EL (cell line): ENCODE data around the gene ABHD16B.

Experiments used
- DNase-seq: peaks from one replicate; pipeline ENCODE4 v3.0.0-alpha.2; 2016

ABHD16B gene

DNA sequence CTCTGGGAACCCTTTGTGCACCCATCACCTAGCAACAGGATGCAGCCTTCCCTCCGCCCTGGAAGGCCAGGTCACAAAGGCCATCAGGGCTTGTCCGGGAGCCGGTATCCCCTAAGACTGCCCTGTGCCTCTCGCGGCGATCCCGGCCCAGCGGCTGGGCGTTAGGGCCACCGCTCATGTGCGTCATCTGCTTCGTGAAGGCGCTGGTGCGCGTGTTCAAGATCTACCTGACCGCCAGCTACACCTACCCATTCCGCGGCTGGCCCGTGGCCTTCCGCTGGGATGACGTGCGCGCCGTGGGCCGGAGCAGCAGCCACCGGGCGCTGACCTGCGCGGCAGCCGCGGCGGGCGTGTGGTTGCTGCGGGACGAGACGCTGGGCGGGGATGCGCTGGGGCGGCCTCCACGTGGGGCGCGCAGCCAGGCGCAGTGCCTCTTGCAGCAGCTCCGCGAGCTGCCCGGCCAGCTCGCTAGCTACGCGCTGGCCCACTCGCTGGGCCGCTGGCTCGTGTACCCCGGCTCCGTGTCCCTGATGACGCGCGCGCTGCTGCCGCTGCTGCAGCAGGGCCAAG lies at the start of gene ABHD16B:
Gene ABHD16B (plus strand): TSS at position 134 of the 570 bp plus-strand sequence. CDS start 43 bp downstream, at position 177.
- no peak for DNase-seq

DNA sequence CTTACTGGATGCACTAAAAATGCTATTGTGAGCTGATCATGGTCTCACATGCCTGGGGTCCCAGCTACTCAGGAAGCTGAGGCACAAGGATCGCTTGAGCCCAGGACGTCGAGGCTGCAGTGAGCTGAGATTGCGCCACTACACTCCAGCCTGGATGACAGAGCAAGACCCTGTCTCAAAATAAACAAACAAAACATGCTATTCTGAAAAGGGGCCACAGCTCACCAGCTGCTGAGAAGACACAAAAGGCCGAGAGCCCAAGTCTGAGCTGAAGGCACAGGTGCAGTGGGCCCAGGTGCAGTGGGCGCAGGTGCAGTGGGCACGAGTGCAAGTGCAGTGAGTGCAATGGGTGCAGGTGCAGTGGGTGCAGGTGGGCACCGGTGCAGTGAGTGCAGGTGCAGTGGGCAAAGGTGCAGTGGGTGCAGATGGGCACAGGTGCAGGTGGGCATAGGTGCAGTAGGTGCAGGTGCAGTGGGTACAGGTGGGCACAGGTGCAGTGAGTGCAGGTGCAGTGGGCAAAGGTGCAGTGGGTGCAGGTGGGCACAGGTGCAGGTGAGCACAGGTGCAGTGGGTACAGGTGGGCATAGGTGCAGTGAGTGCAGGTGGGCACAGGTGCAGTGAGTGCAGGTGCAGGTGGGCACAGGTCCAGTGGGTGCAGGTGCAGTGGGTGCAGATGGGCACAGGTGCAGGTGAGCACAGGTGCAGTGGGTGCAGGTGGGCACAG lies 46.2 kb upstream of the ABHD16B start:
- no peak for DNase-seq

DNA sequence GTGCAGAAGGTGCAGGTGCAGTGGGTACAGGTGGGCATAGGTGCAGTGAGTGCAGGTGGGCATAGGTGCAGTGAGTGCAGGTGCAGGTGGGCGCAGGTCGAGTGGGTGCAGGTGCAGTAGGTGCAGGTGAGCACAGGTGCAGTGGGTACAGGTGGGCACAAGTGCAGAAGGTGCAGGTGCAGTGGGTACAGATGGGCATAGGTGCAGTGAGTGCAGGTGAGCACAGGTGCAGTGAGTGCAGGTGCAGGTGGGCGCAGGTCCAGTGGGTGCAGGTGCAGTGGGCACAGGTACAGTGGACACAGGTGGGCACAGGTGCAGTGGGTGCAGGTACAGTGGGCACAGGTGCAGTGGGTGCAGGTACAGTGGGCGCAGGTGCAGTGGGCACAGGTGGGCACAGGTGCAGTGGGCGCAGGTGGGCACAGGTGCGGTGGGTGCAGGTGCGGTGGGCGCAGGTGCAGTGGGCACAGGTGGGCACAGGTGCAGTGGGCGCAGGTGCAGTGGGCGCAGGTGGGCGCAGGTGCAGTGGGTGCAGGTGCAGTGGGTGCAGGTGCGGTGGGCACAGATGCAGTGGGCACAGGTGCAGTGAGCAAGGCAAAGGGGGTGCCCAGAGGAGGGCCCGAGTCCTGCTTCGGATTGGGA lies 45.6 kb upstream of the ABHD16B start:
- no peak for DNase-seq

DNA sequence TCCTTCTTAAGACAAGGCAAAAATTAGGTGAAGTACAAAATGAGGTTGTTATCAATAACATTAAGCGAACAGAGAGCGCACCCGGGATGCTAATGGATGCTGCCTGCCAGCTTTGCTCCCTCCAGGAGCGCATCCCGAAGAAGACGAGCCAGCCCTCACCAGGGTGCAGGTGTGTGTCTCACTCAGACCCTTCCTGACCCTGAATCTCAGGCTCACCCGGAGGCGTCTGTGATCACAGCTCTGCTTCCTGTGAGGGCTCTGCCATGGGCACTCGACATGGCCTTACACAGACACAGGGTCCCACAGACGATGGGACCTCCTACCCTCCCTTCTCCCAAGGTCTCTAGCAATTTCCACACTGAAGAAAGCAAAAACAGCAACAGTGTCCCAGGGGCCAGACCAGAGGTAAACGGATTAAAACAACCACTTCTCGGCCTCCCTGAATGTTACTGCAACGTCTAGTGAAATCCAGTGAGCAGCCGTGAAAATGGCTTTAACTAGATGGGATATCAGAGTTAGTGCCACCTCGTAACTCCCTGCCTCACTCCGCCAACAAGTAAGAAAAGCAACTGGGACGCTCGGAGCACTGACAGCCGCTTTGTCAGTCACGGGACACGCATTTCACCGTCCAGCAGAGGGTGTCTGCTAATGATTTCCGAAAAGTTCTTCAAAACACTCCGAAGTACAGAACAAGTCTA lies 41.9 kb upstream of the ABHD16B start:
- DNase-seq = peak; percentile 39

DNA sequence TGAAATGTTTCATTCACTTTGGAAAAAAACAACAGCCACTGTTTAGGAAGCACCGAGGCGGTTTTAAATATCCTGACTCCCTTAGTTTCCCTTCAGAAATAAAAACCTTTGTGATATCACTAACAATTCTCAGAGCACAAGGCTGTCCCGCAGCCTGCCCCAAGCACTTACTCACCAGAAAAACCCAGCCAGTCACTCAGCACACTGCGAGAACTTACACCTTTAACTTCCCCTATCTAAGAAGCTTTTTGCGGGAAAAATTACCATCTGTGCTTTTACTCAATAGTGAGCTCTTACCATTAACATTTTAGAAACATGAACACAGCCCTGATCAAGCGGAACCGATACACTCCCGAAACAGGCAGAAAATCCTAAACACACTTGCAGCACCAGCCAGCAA lies 39.5 kb upstream of the ABHD16B start:
- no peak for DNase-seq

DNA sequence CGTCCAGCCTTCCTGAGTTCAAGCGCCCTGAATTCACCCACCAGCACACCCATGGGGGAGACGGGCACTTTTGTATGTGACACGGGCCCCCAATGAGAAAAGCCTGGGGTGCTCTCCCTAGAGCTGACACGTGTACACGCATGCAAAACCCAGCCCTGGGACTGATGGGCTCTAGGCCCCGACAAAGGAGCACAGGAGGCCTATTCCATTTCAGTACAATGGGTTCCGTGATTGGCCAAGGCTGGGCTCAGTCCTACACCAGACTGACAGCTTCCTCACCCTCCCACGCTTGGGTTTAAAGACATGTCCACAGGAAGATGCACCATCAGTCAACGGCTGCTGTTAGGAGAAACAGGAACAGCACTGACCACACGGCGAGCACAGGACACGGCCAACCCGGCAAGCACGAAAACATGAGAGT lies 39.0 kb upstream of the ABHD16B start:
- no peak for DNase-seq

DNA sequence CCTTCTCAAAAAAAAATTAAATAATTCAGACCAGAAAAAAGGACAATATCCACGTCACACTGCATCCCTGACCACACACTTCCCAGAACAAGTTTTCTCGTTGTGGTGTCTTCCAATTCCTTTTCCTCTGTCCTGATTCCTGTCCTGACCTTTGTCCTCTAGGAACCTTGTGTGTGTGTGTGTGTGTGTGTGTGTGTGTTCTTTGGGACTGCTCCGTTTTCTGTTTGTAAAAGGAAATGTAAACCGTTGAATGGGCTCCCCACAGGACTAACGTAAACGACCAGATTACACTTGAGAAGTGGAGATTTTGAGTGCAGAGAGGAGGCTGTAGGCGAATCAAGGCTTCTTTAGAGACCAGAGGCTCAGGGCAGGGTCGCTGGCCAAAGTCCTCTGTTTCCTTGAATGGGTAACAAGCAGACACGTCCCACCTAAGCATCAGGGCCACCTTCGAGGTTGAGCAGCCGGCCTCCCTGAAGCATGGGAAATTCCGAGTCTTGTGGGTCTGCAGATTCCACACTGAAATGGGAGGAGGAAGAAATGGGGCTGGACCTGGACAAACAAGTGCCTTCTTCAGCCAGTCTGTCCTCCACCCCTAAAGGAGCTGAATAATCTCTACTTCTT lies 37.5 kb upstream of the ABHD16B start:
- DNase-seq = no peak

DNA sequence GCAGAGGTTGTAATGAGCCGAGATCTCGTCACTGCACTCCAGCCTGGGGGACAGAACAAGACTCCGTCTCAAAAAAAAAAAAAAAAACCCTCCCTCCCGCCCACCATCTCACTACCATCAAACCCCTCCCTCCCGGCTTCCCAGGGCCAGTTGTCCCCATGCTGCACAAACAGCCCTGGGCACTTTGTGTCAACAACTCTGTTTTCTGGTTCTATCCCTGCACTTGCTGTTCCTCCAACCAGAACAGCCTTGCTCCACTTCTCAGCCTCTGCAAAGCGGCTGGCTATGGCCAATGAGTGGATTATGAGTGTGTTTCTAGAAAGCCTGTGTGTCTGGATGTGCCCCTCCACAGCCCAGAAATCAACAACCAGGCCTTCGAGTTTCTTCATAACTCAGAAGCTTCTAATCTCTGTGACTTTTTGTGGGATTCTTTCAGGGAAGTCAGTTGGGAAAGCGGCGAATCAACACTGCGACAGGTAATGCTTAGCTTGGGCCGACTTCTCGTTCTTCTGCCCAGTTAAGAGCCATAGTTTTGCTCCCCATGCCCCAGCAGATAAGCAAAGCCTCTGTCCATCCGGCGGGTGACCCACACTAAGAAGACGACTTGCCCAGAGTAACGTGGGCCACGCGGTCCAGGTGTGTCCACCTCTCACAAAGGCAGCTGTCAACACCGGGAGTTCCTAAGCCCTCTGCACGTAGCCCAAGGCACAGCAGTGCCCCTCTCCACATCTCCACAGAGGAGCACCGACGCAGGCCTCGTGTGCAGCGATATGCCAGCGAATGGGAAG lies 35.8 kb upstream of the ABHD16B start:
- DNase-seq = no peak

DNA sequence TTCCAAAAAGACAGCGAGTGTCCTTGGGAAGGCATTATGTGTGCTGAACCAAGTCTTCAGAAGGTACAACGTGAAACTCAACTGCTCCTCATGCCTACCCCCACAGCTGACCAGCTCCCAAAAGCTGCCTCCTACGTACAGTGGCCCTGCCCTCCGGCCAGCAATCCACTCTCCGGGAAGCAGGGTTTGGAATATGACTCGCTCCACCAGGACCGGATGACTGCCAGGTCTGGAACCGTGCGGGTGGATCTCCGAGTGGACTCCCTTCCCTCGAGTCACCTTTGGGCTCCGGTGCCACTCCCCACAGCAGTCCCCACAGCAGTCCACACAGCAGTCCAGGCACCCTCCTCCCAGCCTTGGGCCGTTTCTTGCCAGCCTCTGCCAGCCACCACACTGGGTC lies 34.5 kb upstream of the ABHD16B start:
- no peak for DNase-seq

DNA sequence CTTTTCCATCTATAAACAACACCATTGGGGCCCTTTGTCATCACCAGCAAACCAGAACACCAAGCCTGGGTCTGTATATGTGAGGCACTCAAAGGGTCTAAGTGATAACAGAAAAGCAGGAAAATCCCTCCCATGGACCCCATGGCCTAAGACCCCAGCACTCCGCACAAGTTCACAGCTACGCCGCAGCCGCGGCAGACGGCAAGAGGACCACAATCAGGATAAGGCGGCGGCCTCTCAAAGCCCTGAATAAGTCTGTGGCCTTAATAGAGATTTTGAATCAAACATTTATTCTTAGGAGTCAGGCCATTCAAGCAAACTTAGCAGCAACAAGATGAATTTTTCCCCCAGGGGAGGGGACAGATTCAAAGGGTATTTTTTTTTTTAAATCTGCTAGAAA lies 33.2 kb upstream of the ABHD16B start:
- no peak for DNase-seq

DNA sequence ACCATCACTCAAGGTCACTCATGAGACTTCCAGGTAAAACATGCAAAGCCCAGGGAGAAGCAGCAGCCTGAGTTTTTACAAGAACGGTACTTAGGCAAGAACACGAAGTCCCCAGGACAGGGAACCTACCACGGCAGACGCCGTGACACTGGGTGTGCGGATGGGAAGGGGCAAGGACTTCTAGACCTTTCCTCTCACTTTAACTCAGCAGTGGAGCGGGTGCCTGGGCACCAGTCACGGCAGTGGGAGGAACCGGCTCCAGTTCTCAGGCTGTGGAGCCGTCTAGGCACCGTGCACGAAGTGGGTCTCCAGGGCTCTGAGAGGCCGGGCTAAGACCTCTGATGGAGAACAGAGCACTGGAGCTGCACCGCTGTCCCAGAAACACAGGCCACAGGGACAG lies 32.8 kb upstream of the ABHD16B start:
- no peak for DNase-seq

DNA sequence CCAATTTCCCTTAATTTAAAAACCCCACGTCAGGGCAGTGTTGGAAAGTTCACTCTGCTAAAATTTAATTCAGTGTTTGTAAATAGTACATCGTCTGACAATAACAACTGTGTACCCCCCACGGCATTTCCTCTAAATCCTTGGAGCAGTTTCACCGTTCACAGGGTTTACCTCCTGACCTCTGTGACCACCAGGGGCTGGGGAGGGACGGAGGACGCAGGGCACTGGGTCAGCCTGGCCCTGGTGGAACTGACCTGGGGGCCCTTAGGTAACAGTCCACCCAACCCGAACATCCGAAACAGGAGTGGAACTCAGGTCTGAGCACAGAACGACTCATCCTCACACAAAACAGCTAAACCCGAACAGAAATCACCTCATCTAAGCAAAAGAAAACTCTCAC lies 32.3 kb upstream of the ABHD16B start:
- DNase-seq = no peak

DNA sequence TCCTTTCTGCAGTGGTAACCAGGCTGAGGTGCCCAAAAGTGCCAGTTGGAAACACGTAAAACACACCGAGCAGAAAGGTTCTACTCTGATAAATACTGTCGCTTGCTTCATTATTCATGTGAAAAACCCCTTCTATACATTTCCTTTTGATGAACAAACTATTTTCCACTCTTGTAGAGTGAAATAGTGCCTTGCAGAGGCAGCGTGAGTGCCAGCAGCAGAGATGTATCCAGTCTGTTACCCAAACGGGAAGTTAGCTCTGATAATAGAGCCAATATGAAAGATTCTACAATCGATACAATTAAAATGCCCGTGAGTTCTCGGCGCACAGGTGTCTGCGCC lies 31.7 kb upstream of the ABHD16B start:
- DNase-seq = no peak

DNA sequence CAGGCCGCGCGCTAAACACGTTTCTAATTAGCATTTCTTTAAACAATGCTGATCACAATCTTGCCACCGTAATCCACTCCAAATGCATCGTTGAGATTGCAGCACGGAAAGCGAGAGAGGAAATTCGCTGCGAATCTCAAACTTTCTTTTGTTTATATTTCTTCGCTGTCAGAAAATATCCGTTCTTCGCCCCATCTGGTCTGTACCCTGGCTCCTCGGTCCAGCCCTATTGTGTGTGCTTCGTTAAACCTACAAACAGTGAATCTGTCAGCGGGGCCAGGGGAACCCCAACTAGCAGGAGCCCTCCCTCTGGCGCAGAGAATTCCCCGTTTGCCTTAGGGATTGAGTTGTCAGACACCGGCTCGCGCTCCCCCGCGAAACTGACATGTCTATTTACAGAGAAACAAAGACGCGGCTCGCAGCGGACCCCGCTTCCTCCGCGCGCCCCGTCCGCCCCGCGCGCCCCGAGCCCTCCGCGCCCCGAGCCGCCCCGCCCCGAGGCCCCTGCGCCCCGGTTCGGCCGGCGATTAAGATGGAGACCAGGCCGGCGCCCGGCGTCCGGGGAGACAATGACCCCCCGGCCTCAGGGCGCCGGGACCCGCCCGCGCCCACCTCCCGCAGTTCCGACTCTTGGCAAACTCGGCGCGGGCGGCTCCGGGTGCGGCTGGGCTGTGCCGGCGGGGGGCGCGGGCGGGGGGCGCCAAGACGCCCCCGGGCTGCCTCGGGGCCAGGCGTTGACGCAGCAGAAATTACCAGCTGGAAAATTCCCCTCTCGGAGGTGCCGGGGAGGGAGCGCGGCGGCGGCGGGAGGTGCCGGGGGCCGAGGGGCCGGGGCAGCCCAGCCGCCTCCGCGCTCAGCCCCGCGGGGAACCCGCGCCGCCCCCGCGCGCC lies 31.1 kb upstream of the ABHD16B start:
- no peak for DNase-seq

DNA sequence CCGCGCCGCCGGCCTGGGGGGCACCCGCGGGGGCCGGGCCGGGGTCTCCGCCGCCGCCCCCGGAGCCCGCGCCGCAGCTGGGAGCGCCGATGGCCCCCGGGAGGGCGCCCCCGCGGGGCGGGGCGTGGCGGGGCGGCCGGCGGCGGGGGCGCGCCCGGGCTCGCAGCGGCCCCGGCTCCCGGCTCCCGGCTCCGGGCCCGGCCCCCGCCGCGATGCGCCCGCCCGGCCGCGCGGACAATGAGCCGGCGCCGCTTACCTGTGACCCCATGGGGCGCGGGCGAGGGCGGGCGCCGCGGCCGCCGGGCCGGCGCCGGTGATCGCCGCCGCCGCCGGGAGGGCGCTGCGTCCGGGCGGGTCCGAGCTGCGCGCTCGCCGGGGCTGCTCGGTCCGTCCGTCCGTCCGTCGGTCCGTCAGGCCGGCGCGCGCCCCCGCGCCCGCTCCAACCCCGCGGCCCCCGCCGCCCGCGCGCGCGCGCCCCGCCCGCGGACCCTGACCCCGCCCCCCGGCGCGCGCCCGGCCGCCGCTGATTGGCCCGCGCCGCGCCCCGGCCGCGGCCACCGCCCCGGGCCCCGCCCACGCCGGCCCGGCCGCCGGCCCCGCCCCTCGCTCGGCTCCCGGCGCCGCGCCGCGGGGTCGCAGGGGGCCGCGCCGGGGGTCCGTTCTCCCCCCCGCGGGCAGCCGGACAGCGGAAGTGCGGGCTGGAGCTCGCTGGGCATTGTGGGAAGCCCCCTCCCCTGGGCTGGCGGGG lies 30.3 kb upstream of the ABHD16B start, which contains the start of gene ZBTB46:
Gene ZBTB46 (minus strand): TSS at position 424 of the 748 bp plus-strand sequence. CDS start 40,507 bp downstream, outside the sequence.
- peak; percentile 43 for DNase-seq

DNA sequence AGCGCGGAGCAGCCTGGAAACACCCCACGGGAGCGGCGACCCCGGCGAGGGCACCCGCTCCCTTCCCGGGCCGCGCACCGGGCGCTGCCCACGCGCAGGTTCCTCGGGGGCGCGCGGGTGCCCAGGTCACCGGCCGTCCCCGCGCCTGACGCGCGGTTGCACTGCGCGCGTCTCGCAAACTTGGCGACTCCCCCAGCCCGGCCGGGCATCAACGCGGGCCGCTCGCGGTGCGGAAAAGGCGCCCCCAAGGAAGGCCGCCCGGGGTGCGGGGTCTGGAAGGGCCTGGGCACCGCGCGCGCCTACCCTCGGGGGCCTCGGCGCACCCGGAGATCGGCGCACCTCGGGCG lies 29.7 kb upstream of the ABHD16B start:
- no peak for DNase-seq

DNA sequence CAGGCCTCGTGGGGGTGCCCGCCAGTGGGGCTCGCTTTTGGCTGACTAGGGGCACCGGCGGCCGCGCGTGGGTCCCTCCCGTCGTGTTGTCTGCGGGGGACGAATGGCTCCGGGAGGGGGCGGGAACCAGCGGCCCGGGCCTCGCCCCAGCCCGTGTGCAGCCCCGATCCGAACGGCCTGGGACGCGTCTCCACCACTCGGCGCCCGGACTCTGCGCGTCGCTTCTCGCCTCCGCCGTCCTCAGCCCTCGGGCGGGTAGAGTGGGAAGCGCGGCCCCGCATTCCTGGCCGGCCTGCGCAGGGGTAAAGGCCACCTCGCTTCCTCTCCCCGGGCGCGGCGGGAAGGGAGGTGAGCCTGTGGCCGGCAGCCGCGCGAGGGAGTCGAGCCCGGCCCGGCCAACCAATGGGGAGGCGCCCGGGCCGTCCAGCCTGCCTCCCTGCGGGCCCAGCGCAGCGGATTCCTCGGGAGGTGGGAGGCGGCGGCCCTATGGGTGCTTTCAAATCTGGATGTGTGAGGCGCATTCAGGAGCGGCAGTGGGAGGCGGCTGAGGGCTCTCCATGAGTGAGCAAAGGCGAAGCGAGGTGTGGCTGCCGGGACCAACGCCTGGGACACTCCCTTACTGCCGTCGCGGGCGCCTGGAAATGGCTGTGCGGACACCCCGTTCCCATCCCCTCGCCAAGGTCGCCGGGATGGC lies 29.2 kb upstream of the ABHD16B start:
- DNase-seq = peak; percentile 28

DNA sequence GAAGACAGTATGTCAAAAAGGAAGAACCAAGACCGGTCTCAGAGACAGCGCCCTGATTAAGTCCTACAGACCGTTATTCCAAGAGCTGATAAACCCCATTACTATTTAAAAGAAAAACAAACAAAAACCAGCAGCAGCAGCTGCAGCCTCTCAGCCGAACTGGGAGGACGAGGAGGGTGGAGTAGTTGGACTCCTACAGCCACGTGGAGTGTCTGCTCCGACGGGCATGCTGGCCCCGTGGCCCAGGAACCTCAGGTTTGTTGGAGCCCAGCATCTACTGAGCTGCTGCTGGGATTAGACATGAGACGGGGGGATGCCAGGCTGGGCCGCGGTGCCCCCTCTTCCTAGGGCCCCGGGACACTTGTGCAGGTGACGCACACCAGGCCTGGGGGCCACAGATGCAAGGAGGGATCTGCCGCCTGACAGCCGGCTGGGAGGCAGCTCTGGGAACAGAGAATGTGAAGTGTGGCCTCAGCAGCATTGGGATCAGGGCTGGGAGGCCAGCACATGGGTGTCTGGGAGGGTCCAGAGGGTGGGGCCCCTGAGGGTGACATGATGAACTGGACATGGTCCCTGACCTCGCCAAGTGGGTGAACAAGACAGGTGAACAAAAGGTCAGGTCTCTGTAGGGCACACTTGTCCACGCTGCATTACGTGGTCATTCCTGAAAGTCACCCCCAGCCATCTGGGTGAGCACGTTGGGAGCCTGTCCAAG lies 27.4 kb upstream of the ABHD16B start:
- peak; percentile 62 for DNase-seq

DNA sequence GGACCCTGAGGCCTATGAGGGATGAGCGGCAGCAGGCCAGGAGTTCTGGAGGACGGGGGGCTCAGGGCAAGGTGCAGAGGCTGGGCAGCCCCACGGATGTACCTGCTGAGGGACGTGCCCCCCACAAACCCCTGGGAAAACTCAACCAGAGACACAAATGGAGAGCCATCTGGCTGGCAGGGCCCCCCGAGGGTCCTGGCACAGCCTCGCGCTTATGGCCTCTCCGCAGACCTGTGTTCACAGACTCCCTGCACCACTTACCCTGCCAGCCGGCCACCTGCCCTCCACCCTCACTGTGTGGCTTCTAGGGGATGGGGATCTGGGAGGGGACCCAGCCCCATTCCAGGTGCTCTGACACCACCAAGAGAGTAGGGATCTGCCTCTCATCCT lies 26.8 kb upstream of the ABHD16B start:
- no peak for DNase-seq
